GM19240 (cell line): ENCODE data around the gene CCM2L.

Experiments used
- DNase-seq: peaks from one replicate; pipeline ENCODE4 v3.0.0; 2011; ENCODE audit warnings: low spot score; ENCODE audit not compliant: insufficient read length

The CCM2L gene

DNA sequence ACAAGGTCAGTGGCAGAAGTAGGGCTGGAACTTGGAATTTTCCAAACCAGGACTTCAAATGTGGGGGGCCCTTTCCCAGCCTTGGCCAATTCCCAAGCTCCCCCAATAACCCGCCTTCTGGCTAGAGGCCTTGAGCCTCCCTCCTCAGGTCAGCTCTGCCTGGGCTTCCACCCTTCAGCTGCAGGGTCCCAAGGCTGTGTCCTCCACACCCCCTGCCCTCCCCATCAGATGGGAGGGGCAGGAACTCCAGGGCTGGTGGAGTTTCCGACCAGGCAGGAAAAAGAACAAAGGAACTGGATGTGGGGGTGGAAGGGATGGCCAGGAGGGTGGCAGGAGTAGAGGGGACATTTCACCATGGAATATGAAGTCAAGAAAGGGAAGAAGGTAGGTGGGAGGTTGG, at the start of gene CCM2L:
TSS of gene CCM2L (plus strand) at position 338 of the 400 bp plus-strand sequence. CDS start at position 355, 17 bp downstream.
- no peak for DNase-seq

DNA sequence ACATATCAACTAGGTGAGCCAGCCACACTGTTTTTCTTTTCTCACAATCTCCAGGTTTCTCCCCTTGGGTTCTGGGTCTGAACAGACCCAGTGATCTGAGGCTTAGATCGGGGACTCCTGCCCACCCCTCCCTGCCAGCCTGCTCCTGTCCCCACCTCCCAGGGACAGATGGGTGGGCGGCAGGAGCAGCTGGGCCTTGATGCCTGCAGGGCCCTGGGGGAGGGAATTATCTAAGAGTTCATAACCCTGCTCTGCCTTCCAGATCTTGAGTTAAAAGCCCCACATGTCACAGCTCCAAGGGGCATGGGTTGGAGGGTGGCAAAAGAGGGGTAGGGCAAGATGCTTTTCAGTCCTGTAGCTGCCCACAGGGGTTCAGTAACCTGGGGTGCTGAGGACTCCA, 47.5 kb upstream of the CCM2L start:
- no peak for DNase-seq

DNA sequence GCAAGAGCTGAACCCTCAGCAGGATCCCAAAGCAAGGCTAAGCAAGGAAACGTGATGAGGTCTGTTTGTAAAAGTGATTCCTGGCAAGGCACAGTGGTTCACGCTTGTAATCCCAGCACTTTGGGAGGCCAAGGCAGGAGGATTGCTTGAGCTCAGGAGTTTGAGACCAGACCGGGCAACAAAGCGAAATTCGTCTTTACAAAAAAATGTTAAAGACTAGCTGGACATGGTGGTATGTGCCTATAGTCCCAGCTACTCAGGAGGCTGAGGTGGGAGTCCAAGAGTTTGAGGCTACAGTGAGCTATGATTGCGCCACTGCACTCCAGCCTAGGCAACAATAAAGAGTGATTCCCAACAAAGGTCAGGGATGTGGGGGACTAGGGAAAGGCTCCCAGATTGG, 46.3 kb upstream of the CCM2L start:
- no peak for DNase-seq

DNA sequence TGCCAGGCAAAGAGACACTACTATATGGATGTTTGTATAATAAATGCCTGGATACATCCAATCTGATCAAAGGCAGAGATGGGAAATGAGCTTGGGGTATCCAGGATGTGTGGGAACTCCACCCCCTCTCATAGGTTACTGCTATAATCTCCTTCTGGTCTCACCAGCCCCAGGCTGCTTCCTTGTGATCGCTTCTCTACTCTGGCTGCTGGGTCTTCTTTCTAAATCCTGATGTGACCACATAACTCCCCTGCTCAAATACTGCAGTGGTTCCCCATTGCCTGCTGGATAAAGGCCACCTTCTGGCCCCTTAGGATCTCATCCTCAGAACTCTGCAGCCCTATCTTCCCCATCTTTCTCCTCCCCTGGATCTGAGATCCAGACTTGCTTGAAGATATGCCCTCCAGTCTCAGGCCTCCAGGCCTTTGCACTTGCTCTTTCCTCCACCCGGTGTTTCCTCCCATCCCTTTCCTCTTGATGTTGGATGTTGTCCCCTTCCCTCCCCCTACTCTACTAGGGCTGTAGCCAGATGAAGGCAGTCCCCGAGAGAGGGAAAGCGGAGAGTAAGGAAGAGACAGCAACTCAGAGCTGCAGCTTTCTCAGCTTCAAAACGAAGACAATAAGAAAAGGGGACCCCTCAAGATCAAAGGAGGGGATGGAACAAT, 43.1 kb upstream of the CCM2L start:
- no peak for DNase-seq

DNA sequence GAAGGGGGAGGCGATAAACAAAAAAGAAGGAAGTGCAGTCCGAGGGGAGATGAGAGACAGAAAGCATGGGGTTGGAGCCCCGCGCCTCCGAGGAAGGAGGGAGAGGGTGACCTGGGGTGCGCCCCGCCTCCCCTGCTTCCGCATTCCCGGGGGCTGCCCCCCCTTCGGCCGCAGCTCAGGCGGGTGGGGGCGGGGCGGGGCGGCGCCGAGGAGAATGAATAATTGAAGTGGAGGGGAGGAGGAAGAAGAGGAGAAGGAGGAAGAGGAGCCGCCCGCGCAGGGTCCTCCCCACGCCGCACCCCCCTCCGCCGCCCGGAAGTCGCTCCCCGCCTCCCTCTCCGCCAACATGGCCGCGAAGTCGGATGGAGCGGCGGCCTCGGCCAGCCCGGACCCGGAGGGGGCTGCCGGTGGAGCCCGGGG, 42.4 kb upstream of the CCM2L start, which contains the start of gene XKR7:
TSS of gene XKR7 (plus strand) at position 322 of the 420 bp plus-strand sequence. CDS start at position 347, 25 bp downstream.
- DNase-seq: no peak

DNA sequence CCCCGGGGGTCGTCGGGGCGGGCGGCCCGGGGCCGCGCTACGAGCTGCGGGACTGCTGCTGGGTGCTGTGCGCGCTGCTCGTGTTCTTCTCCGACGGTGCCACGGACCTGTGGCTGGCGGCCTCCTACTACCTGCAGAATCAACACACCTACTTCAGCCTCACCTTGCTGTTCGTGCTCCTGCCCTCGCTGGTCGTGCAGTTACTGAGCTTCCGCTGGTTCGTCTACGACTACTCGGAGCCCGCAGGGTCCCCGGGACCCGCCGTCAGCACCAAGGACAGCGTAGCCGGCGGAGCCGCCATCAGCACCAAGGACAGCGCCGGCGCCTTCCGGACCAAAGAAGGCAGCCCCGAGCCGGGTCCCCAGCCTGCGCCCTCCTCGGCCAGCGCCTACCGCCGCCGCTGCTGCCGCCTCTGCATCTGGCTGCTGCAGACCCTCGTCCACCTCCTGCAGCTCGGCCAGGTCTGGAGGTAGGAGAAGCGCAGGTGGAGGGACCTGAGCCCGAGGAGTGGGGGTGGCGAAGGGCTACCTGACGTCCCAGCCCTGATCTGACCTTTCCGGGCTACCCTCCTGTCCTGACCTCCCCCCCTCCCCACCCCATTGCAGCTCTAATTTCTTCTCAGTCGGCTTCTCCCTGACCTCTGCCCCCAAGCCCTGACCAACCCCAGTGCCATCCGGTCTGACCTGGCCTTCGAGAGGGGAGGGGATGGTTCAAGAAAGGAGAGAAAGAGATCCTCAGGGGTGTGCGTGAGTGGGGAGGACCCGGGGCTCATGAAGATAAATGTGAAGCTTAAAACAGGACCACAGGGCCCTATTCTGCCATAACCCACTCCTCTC, 41.7 kb upstream of the CCM2L start:
- peak; percentile 85 for DNase-seq

DNA sequence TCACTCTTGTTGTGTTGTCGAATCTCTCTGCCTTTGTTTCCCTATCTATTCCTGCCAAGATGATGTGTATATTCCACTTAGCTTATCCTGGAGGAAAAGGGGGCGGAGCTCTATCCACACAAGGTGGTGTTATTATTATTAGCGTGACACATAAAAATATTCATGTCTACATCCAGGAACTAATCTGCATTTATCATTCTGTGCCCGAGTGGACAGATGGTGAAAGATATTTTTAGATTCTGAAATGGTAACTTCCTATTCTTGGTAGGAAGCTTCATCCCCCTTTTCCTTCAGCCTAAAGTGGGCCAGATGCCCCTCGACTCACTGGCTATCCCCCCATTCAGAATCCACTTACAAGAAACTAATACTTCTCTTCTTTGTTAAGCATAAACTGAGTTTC, 40.2 kb upstream of the CCM2L start:
- DNase-seq: no peak

DNA sequence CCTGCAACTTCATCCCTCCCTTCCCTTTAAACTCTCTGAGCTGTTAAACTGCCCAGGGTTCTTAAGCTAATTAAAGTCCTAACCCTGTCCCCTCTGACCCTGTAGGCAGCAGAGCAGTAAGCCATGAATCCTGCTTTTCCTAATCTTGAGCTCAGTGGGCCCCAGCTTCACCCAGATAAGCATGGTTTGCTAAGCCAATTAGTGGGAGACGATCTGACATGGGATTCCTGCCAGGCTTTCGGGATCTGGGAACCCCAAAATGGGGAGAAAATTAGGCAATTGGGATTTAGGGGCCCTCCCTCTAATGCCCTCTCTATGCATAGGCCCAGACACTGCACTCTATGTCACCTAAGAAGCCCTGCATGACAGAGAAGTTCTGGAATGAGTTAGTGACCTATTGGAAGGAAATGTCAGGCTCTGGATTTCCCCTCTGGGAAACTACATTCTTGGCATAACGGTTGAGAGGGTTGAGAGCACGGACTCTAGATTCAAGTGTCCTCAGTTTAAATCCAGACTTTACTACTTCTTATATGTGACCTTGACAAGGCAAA, 37.7 kb upstream of the CCM2L start:
- DNase-seq: no peak

DNA sequence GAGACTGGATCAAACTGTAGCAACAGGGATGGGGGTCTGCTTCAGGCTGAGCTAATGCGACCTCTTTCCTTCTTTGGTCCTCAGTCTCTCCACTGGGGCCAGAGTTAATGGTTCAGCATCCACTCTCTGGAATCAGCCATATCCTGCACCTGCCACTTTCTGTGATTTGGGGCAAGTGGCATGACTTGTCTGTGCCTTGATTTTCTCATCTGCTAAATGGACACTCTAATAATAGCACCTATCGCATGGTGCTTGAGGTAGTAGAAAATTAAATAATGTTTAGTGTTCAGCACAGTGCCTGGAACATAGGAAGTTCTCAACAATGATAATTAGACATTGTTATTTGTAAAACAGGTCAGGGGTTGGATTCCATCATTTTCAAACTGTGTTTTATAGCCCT, 35.9 kb upstream of the CCM2L start:
- DNase-seq: no peak

DNA sequence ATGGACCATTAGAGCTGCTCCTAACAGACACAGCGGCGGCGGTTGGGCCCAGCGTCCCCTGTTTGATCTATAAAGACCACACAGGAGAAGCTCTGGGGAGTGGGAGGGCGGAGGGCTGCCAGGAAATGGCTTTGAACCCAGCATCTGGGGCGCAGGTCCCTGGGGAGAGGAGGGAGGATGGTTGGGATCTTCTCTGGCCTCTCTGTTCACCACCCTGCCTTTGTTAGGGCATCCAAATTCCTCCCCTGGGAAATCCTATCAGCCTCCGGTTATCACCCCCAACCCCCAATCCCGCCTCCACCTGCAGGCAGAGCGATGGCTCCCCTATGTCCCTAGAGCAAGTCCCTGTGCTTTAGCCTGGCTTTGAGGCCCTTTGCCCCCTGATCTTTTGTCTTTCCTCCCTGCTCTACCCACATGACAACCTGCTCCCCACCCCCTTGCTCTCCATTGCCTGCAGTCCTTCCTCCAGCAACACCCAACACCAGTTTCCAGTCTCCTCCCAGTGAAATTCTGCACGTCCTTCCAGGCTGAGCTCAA, 35.2 kb upstream of the CCM2L start:
- DNase-seq: no peak

DNA sequence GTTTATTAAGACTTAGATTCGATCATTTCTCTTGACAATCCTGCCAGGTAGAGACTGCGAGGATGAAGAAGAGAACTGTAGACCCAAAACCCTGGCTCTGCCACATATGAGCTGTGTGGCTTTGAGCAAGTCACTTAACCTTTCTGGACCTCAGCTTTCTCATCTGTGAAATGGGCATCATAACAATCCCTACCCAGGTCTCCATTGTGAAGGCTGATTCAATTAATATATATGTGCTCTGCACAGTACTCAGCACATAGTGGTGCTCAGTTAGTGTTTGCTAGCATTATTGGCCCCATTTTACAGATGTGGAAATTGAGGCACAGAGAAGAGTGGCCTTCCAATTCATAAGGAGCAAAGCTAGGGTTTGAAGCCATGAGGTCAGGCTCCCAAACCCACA, 34.4 kb upstream of the CCM2L start:
- no peak for DNase-seq

DNA sequence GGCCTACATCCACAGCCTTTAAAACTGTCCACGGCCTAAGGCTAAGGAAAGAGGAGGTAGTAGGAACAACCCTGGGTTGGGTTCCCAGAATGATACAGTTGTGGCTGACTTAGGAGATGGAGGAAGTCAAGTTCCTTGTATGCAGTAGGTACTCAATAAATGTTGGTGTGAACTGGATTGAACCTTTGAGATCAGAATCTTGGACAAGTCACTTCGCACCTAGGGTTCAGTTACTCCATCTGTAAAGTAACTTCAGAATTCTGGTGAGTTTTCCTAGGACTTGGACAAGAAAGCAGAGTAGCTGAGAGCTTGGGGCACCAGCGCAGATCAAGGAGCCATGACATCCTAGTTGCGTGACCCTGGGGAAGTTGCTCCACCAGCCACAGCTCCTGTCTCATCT, 33.2 kb upstream of the CCM2L start:
- DNase-seq: no peak

DNA sequence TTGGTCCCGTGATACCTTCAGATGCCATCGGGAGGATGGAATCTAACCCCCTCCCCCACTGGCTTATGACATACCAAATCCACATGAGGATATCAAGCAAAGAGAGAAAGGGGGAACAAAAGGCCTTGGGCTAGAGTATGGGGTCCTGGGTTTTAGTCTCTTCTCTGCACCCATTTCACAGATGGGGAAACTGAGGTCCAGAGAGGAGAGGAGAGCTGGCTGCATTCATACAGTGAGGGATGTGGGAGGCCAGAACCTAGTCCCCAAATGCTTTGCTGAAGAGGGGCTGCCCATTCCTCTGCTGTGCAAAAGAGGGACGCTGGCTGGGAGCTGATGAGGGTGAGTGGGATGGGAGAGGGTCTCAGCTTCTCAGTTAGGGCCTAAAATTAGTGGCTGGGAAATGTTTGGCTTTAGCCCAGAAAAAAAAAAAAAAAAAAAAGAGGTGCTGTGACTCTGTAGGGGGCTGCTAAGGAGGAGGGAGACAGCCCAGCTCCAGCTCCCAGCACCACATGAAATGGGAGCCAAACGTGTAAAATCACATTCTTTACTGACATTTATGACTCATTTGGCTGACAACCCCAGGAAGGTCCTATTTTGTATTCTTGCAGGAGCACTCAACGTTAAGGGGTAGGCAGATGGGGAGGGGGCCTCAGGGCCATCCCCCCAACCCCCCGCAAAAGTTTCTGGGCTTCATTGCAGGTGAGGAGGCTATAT, 30.4 kb upstream of the CCM2L start:
- no peak for DNase-seq

DNA sequence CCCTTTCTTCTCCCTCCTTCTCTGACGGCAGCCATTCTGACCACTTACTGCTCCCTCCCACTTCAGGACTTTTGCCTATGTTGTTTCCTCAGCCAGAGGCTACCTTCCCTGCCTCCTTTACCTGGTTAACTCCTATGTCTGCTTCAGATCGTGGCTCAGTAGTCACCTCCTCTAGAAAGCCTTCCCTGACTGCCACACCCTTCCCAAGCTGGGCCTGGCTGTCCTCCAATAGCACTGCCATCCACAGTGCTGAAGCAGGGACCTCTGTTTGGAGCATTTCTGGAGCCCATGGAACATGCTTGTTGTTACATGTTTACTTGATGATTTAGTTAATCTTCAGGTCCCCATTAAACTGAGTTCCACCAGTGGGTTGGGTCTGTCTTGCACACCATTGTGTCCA, 28.5 kb upstream of the CCM2L start:
- DNase-seq: no peak

DNA sequence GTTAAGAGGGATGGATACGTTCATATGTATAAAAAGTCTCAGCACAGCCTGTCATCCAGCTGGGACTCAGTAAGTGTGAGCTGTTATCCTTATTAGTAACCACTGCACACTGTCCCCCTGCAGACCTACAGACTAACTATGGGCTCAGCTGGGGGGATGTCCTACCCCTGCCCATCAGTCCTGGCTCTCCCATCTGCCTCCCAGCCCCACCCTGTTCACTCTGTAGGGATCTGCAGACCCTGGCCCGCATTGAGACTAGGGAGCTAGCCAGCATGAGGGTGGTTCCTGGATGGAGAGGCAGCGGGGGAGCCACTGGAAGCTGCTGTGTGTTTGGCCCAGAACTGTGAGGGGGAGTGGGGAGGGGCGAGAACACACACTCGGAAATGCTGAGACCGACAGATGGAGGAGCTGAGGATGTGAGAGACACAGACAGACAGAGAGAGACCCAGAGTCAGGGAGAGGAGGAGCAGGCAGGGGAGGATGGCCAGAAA, 25.2 kb upstream of the CCM2L start:
- no peak for DNase-seq

DNA sequence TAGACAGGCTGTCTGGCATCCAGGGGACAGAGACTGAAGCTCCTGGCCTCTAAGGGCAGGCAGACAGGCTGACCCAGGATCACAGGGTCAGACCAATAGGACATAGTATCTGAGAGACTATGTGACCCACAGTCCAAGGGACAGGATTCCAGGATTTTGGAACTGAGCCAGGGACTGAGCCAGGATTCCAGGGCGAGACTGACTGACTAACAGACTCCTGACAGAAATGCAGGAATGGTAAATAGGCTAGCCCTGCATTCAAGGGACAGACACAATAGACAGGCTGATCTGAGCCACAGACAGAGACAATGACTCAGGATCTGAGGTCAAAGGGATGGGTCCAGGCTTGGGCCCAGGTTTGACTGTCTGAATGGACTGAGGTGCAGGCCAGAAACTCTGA, 22.5 kb upstream of the CCM2L start:
- DNase-seq: no peak

DNA sequence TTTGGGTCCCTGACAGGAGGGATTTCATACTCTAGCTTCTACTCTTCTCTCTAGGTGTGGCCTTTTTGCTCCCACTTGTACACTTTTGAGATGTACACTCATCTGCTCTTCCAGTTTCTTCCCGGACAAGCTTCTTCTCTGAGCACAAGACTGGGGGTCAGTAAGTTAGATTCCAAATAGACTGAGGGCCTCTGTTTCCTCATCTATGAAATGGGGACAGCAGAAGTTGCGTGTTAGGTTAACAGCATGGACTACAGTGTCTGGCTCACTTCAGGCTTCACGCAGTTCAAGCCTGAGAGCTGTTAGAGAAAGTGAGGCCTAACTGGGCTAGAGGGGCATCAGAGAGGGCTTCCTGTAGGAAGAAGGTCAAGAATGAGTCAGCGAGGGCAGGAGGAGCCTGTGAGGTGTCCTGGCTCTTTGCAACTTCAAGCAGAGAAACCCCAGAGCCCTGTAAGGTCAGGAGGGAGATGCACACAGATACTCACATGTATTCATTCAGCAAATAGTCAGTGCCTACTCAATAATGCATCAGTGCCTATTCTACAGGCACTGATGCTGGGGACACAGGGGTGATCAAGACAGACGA, 21.7 kb upstream of the CCM2L start:
- no peak for DNase-seq

DNA sequence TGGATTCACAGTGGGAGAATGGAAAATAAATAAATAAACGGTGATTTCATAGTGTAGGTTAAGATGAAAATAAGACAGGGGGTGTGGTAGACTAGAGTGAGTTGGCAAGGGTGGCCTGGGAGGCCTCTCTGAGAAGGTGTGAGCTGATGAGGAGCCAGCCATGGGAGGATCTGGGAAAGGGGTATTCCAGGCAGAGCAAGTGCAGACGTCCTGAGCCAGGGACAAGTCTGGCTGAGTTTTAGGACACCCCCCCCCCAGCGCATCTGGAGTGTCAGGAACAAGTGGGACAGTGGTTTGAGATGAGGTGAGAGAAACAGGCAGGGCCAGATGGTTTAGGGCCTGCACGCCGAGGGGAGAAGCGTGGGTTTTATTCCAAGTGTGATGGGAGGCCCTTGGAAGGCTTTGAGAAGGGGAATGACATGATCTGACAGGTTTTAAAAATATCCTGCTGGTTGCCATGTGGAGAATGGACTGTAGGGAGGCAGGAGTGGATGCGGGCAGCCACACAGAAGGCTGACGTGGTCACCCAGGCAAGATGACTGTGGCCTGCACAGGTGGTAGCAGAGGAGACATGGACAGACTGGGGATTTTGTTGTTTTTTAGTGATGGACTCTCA, 21.1 kb upstream of the CCM2L start:
- DNase-seq: no peak

DNA sequence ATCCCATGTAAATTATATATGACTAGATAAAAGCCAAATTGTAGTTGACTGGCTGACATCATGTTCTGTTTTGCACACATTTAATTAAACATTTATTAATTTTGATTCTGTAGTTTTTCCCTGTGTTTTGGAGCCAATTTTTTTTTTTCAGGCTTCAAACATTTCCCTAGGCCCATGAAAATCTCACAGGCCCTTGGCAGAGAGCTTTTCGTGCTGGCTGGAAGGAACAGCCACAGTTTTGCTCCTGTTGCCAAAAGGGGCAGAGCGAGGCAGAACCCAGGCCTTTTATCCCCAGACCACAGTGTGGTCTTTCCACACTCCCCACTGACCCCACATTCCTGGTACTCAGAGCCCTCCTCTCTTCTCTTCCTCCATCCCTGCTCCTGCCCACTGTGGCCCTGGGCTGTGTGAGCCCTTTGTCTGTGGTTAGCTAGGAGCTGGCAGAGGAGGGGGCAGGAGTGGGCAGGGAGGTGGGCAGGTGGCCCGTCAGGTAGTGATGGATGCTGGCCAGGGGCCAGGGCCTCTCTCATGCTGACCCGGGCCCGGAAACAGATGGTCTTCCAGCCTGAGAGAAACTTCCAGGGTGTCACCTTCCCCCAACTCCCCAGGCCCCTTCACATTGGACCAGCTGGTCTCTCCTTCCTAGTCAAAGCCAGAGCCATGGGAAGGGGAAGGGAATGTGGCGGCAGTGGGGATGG, 19.4 kb upstream of the CCM2L start:
- no peak for DNase-seq

DNA sequence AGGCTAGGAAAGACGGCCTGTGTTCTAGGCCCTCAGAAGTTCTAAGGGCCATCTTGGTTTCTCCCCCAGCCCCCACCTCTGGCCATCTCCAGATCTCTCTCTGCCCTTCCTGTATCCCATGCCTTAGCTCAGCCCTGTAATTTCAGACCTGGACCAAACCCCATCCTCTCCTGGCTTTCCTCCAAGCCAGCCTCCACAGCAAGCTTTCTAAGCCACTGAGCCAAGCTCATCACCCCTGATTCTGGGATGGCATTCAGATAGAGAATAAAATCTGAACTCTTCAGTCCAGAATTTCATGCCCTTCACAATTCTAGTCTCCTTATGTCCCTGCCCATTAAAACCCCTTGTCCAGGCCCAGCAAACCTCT, 18.9 kb upstream of the CCM2L start:
- no peak for DNase-seq
